Globus pallidus (tissue), 1 donor: ENCODE data around the gene TPO.
"Not testable (repeated sequence)": the region's sequence is repeated elsewhere in the genome, so short reads cannot be mapped to it uniquely, and the experiment has no call there.

Source experiments
- DNase-seq: peaks from one replicate; pipeline ENCODE4 v3.0.0-alpha.2; 2015; ENCODE audit warnings: low spot score

TPO gene

GRCh38 chr2:1413156-1413710, at the start of gene TPO:
Gene TPO (plus strand): TSS chr2:1413463. CDS start chr2:1414409, 946 bp downstream.
- DNase-seq = no peak

- peak; percentile 87 for DNase-seq
Observed at GRCh38 chr2:1366546-1367134, 46.6 kb upstream of the TPO start.

- peak; percentile 2 for DNase-seq
Observed at GRCh38 chr2:1367601-1368000, 45.7 kb upstream of the TPO start.

GRCh38 chr2:1369905-1370304, 43.4 kb upstream of the TPO start:
- DNase-seq = no peak

GRCh38 chr2:1370461-1370860, 42.8 kb upstream of the TPO start:
- no peak for DNase-seq

- DNase-seq = no peak
Observed at GRCh38 chr2:1371082-1371481, 42.2 kb upstream of the TPO start.

GRCh38 chr2:1373830-1374229, 39.4 kb upstream of the TPO start:
- DNase-seq = no peak

GRCh38 chr2:1374287-1374686, 39.0 kb upstream of the TPO start:
- DNase-seq = no peak

- DNase-seq = no peak
Observed at GRCh38 chr2:1375794-1376193, 37.5 kb upstream of the TPO start.

GRCh38 chr2:1377473-1377872, 35.8 kb upstream of the TPO start:
- DNase-seq = no peak

GRCh38 chr2:1378456-1379150, 34.7 kb upstream of the TPO start:
- no peak for DNase-seq

GRCh38 chr2:1381644-1382043, 31.6 kb upstream of the TPO start:
- no peak for DNase-seq

GRCh38 chr2:1387954-1388725, 25.1 kb upstream of the TPO start:
- not testable (repeated sequence) for DNase-seq

- not testable (repeated sequence) for DNase-seq
Observed at GRCh38 chr2:1390118-1390517, 23.1 kb upstream of the TPO start.

- no peak for DNase-seq
Observed at GRCh38 chr2:1393321-1393720, 19.9 kb upstream of the TPO start.

GRCh38 chr2:1394709-1395408, 18.4 kb upstream of the TPO start:
- no peak for DNase-seq

GRCh38 chr2:1397350-1397749, 15.9 kb upstream of the TPO start:
- DNase-seq = no peak

GRCh38 chr2:1398191-1398590, 15.1 kb upstream of the TPO start:
- DNase-seq = no peak

GRCh38 chr2:1400943-1401735, 12.1 kb upstream of the TPO start:
- DNase-seq = no peak

- no peak for DNase-seq
Observed at GRCh38 chr2:1402064-1402463, 11.2 kb upstream of the TPO start.

GRCh38 chr2:1403565-1403964, 9.7 kb upstream of the TPO start:
- no peak for DNase-seq
